Glomerular endothelial cell (primary cell): ENCODE data around the gene DNAH10. TPM values are rescaled to one million over a fixed set of nuclear protein-coding genes. Genes with fewer than 3 reads are reported as not detected.

ENCODE experiments used
- DNase-seq: peaks from one replicate; pipeline ENCODE4 v3.0.0-alpha.2; 2011; ENCODE audit warnings: low read depth, low spot score; ENCODE audit errors: extremely low read depth
- total RNA-seq: library from RNA; depleted of rRNA; stranded (reverse); fragments of >200 nt; gene quantifications from 2 replicates; pipeline ENCODE4 v1.2.3, GENCODE V29; 2015

The DNAH10 gene
- total RNA-seq, 1 donor from 2014 or later, result not detected

DNA sequence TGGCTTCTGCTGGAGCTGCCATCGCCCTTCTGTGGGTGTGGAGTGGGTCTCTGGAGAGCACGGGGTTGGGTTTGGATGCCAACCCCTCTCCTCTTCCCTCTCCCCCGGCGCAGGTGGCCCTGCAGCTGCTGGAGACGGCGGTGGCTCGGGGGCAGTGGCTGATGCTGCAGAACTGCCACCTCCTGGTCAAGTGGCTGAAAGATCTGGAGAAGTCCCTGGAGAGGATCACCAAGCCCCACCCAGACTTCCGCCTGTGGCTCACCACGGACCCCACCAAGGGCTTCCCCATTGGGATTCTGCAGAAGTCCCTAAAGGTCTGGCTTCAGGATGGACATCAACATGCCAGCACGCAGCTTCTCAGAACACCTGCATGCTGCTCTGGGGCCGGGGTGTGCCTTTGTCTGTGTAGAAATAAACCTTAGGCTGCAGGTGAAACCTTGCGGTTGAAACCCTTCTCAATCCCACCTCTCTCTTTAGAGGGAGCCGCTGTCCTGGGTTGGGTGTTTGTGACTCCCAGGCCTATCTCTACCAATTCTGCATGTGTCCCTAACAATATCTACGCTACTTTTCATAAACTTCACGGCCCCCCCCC lies 166.3 kb downstream of the DNAH10 start:
- no peak for DNase-seq

DNA sequence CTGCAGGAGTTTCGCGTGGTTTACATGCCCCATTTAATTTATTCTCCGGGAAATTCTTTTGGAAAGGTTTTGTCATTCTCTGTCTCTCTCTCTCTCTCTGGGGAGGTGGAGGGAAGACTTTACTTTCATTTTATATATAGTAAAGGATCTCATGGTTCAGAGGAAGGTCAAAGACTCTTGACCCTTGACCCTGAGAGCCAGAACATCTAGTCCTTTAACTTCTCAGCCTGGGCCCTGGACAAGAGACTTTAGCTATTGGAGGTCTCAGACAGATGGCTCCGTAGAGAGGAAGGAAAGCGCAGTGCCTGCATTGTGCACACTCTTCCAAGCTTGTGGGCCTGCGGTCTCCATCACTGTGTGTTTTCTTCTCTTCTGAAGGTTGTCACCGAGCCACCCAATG lies 166.8 kb downstream of the DNAH10 start:
- DNase-seq, result no peak

DNA sequence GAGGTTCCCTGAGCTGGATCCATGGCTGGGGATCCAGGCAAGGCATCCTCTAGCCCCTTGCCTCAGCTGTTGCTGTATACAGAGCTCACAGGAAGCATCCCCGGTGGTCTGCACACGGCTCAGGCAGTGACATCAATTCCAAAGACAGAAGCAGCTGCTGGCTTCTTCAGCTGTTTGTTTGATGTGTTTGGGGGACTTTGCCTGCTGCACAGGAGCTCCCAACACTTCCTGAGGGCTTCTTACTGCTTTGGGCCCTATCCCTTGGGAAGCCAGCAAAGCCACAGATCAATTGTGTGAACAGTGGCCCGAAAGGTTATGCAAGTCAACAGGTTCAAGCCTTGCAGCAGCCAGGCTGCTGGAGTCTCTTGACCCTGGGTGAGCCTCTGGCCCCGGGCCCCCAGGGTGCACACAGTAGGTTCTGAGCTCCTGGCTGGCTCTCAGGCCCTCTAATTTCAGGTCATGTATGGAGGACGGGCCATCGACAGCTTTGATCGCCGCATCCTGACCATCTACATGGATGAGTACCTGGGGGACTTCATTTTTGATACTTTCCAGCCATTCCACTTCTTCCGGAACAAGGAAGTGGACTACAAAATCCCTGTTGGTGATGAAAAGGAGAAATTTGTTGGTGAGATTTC lies 168.0 kb downstream of the DNAH10 start:
- no peak for DNase-seq

DNA sequence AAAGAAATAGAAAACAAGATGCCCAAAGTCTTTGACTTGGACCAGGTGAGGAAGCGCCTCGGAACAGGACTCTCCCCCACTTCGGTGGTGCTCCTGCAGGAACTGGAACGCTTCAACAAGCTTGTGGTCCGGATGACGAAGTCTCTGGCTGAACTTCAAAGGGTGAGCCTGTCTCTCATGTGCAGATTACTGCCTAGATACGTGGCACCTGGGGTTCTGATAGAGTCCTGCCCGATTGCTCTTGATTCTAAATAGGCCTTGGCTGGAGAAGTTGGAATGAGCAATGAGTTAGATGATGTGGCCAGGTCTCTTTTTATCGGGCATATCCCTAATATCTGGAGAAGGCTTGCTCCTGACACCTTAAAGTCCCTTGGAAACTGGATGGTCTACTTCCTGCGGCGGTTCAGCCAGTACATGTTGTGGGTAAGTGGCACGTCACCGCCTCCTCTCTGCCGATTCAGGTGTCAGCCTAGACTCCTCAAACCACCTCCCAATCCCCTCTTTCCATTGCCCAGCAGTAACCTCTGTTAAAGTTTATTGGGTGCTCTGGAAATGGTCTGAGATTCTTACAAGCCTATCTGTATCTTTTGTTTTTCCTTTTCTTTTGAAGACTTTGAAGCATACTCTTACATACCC lies 169.7 kb downstream of the DNAH10 start:
- DNase-seq, result no peak

DNA sequence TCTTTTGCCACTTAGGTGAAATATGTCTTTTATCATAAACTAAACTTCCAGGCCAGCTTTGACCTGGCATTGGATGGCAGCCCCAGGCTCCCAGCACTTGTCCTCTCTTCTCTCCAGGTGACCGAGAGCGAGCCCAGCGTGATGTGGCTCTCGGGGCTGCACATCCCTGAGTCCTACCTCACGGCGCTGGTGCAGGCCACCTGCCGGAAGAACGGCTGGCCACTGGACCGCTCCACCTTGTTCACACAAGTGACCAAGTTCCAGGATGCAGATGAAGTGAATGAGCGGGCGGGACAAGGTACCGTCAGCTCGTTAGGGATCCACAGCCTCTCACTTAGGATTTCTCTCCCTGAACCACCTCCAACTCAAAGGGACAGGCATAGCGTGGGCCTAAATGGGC lies 171.1 kb downstream of the DNAH10 start:
- DNase-seq, result no peak

DNA sequence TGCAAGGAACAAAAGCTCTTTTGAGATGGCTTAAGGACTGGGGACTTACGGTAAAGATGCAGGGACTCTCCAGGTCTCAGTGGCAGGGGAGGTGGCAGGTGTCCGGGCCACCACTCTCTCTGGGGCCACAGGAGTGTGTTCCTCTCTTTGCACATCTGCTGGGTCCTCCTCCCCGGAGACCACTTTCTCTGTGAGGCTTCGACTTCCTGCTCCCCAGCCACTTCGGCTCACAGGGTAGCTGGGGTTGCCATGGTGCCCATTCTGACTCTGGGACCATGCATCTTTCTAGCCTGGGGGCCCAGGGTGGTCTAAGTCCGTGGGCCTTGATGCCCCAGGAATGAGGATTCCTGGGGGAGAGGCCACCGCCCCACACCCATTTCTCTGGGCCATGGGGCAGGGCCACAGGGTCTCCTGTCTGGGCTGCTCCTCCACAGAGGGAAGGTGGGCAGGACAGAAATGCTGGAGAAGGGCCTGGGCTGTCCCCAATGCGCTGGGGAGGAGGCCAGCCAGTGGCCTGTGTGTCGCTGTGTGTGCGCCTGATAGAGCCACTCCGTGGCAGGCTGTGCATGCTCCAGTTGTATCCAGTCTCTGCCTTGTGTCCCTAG lies 172.0 kb downstream of the DNAH10 start:
- DNase-seq, result no peak

DNA sequence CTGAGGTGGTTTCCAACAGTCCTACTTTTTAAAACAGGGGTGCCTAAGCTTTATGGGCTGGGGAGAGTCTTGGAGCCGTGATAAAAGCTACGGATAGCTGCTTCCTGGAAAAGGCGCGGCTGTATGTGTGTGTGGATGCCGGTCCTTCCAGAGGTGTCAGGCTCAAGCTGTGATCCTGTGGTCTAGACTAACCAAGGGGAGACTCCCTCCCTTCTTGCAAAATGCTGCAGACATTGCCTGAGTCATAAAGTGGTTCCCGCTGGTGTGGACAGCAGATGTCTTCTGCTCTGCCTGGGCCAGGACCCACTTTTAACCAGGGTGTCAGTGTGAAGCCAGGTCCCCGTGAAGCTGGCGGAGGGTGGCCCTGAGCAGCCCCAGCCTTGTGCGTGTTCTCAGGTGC lies 172.7 kb downstream of the DNAH10 start:
- no peak for DNase-seq

DNA sequence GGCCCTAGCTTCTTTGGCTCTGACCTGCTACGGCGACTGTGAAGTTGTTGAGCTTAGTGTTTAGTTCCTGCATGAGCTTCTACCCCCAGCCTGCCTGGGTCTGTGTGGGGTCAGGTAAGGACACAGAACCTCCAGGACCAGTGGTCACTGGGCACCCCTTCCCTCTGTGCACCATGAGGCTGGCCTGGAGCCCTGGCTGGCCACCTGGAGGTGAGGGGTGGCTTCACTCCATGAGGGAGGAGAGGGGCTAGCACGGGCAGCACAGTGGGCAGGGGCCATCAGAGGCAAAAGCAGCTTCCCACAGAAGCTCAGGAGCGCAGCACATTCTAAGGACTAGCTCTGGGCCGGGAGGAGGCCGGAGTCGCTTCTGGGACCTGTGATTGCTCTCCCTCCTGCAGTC lies 173.9 kb downstream of the DNAH10 start:
- no peak for DNase-seq

DNA sequence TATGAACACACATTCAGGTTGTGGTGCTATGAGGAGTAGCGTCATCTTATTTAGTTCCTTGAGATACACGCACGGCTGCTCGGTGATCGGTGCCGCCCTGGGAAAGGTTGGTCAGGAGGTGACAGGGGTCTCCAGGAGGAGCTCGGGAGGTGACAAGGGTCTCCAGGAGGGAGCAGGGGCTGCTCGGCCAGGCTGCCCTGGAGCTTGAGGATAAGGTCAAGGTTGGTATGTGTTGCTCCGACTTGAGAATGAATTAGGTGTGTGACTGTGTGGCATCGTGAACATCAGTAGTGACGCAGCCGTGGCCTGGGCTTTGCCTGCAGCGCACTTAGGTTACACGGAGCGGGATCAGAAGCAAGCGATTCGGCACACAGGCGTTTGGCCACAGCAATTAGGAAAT lies 174.4 kb downstream of the DNAH10 start:
- no peak for DNase-seq

DNA sequence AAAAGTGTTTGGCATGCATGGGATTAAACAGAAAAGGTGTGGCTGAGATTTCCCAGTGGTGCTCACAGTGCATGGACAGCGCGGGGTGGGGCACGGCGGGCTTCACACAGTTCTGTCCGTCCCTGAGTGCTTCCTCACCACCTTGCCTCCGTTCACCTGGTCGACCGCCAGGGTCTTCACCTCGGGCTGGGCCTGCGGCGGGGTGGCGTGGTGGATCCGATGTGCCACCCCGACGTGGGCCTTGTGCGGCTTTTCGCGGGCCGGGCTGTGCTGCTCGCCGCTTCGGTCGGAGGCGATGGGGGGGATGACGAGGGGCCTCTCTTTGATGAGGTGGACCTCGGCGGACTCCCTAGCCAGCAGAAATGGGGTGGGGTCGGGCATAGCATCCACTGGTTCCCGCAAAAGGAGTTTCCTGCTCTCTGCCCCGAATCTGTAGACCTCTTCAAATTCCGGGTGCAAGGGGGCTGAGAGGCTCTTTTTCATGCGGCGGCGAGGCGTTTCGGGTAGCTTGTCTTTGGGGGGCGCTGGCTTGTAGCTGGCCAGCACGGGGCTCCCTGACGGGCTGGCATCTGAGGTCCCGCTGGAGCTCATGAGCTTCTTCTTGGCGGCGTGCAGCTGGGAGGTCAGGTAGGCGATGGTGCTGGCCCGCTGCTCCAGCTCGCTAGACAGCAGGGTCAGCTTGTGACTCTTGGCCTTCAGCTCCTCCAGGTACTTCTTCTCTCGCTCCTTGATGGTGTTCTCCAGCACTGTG lies 175.0 kb downstream of the DNAH10 start:
- DNase-seq, result no peak

DNA sequence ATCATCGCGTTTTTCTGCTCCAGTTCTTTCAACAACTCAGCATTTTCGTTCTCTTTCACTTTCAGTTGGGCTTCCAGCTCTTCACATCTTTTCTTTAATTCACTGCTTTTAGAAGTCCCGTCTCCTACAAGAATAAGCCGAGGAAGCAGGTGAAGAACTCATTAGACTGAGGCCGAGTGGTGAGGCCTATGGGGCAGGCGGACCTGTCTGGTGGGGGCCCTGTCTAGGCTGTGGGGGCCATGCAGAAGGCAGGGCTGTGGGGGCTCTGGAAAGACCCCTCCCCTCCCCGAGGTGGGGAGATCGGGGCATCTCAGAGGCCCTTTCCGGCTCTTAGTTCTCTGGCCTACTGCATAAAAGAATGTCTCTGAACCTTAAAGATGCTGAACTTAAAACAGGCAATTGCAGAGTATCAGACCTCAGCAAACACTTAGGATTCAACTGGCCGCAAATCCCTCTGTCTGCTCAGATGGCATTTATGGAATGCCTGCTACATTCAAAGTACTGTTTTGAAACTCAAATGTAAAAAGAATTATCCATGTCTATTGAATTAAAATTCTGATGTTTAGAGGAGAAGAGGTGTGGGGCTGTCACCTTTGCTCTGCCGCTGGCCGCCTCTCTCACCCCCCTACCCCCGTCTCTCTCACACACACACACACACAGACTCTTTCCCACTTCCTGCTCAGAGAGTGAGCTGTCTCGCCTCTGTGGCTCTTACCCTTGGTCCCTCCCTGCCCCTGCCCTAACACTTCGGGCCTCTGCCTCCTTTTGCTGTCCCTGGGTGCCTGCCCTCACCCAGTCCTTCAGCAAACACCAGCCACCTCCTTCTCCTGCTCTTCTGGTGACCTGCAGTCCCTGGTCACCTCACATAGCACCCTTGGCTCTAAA lies 175.8 kb downstream of the DNAH10 start:
- no peak for DNase-seq

DNA sequence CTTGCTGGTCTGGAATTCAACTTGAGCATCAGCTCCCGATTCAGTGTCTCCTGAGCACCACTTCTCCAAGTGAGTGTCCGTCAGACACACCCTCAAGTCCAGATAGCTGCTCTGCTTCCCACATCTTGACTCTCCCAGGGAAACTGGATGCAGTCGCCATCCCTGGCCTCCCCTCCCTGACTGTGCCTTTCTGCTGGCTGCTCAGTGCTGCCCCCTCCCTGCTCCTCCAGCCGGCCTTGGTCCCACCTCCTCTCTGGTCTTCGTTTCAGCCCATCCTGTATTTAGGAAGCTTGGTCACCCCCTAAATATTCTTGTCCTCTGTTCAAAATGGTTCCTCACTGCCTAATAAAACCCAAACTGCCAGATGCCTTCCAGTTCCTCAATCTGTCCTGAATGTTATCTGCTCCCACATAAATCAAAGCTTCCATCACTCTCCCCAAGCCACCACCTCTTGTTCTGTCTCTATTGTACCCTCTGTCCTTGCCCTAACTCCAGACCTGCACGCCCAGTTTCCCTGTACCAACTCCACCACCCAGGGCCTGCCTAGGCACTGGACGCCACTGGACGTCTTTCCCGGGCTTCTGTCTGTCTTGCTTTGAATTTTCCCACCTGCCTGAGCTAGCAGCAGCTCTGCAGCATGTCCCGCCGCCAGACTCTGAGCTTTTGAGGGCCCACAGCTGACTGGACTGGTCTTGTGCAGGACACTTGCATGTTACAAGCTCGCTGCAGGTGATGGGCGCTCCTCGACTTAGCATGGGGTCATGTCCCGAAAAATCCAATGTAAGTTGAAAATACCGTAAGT lies 176.8 kb downstream of the DNAH10 start:
- DNase-seq, result no peak

DNA sequence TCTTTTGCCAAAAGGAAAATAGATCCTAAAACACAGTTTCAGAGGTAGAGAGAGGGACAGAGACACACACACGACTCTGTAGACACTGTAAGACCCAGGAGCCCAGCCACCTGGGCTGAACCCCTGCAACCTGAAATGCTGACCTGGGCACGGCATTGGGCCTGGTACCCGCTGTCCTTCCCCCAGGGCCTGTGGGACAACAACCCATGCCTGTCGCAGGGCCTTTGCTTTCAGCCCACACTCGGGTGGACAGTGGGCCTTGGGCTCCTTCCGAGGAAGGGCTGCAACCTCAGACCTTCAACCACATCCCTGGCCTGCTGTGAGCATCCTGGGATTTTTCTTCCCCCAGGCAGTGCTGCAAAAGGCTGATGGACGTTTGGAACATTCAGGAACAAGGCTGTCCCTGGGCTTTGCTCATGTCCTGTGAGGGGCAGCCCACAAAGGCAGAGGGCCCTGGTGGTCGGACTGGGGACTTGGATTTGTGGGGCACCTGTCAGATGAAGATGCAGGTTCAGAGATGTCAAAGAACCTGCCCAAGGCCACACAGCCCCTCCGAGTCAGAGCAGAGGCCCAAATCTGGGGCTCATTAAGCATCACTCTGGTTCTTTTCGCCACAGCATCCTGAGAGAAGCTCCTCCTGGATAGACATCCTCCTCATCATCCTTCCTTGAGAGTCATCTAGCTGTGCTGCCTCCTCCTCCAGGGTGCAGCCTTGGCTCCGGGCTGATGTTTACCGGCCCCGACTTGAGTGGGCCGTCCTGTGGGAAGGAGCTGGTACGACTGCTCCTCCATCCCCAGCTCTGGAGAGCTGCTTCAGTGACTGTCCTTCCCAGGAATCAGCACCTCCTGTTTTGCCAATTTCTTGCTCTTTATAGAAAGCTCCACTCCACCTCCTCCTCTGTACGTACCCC lies 177.9 kb downstream of the DNAH10 start:
- DNase-seq, result no peak

DNA sequence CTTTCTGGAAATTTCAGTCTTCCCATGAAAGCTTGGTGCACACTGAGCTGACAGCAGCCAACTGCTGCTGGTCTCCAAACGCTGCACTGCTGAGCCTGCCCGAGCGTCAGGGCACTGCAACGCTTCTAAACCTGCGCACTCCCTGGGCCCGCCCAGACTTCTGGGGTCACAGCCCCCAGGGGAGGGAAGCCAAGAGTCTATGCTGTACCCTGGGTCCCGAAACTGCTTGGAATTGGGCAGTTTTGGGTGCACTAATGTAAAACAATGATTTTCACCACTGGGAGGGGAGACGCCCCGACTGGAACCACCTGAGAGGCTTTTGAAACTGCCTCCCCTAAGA lies 178.5 kb downstream of the DNAH10 start:
- DNase-seq, result no peak

DNA sequence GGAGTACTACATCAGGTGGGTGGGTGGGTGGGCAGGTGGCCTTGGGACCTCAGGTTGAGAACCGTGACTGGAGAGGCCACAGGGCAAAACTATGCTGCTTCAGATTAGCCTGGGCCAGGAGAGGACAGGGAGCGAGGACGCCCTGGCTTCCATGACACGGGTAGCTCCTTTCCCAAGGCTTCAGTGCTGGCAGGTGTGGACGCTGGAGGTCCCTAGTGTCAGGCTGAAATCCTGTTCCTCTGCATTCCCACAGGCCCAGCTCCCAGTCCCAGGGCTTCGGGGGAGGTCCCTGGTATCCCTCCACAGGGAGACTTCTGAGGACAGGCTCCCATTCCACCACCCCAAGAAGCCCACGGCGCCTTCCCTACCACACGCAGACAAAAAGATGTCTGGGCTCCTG lies 178.9 kb downstream of the DNAH10 start:
- DNase-seq, result no peak

DNA sequence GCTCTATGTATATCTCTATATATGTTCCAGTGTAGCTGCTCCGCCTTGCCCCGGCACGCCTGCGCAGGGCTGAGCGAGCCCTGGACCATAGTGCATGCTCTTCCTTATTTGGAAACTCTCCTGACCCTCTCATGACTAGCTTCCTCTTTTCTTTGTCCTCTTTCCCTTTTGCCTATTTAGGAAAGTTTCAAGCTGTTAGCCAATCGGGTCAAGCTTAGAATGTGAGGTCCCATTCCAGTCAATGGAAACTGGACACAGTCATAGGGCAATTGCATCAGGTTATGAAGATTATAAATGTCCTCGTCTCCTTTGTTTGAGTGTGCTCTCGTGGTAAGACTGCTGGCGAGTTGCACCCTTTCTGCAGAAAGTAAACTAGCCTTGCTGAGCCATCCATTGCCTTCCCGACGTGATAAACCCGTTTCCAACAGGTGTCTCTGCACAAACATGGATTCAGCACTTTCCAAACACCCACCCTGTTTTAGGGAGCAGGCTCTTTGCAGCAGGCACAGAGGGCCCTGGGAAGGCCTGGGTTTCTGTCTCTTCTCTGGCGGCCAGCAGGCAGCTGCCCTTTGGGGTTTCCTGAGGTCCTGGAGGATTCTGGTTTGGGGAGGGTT lies 179.6 kb downstream of the DNAH10 start:
- no peak for DNase-seq

DNA sequence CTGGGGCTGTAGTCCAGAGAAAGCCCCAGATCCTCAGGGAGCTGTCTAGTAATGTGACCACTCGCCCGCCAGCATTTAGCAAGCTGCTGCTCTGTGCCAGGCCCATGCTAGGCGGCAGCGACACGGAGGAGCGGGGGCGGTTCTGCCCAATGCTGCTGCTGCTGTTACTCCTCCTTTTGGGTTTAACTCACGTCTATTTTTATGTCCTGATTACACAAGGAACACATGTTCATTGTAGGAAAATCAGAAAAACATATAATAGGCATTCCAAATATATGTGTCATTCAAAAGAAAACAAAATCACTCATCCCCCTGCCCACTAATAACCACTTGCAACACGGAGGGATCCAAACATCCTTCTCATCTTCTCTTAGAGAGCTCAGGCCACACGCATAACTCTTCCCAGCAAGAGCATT lies 180.1 kb downstream of the DNAH10 start:
- DNase-seq, result no peak
